ENCODE results near the gene CHD5.

The CHD5 gene

GRCh38 chr1:6104631-6105030, 75.5 kb downstream of the CHD5 start:
- H2AFZ ChIP-seq (ENCODE audit: low read depth, low read length): no peak overlapping the region
- H3K36me3 ChIP-seq (ENCODE audit: insufficient read depth, low read length): 0 out of 2 replicates have a peak, but pooled peaks cover under 1% of the 10 kb centered on the region
- peaks cover 10% of the 10 kb centered on the region; the same call in 1 of the 2 replicates for H4K20me1 ChIP-seq (ENCODE audit: insufficient read depth, low read length)
- no peak for ATAC-seq (ENCODE audit: insufficient read depth, low read depth)
- H3K4me1 ChIP-seq (ENCODE audit: insufficient read depth, low read length): no peaks in the 10 kb centered on the region
- TF ChIP-seq EZH2 (IDR thresholded peaks at IDR 0.05; ENCODE audit: borderline replicate concordance, low read depth, low read length, severe bottlenecking) (no peak), CTCF (IDR thresholded peaks at IDR 0.05; ENCODE audit: borderline replicate concordance, extremely low read depth, low read length, poor library complexity, severe bottlenecking) (no peak)
- H3K27ac ChIP-seq (ENCODE audit: low read length): no peak overlapping the region
- H3K27me3 ChIP-seq (ENCODE audit: insufficient read depth, low read length, poor library complexity): no peaks in the 10 kb centered on the region
- no peaks in the 10 kb centered on the region for H3K9me3 ChIP-seq (ENCODE audit: insufficient read depth, low read length, severe bottlenecking)
- no peak overlapping the region for H3K4me2 ChIP-seq (ENCODE audit: insufficient read depth, low read length)
- H3K4me3 ChIP-seq (ENCODE audit: low read depth in 1 of 2, low read length in 2 of 2): no peak overlapping the region
- no peak for DNase-seq
- no peaks in the 10 kb centered on the region for H3K79me2 ChIP-seq (ENCODE audit: insufficient read depth, low read length)
- no peak overlapping the region for H3K9ac ChIP-seq (ENCODE audit: low read depth, low read length)

DNA sequence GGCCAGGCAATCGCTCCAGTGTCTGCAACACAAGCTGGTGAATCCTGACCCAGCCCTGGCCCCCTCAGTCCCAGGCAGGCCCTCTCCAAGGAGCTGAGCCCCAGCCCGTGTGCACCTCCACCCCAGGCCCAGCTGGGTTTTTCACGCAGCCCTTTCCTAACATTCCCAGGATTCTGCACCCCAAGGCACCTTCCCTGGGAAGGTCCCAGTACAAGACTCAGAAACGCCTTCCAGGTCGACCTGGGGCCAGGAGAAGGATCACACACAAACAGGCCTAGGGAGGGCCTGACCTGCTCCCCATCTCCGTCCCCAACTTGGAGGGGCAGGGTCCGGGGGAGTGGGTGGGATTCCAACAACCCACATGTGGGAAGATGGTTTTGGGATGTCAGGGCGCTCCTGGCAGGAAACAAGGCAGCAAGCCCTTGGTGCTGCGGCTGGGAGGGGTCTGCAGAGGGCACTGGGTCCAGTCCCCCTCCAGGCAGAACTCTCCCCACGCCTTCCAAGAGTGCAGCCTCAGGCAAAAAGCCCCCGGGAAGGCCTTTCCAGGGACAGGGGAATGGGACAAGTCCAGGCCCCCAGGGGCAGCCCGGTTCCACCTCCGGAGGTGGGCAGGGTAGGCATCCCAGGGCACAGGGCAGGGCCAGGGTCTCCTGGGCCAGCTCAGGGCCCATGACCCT, 76.1 kb downstream of the CHD5 start:
- Histone ChIP-seq H3K9me3 (ENCODE audit: insufficient read depth, low read length, severe bottlenecking) (no peaks in the 10 kb centered on the region), H4K20me1 (ENCODE audit: insufficient read depth, low read length) (peaks cover 10% of the 10 kb centered on the region; the same call in 1 of the 2 replicates), H3K4me1 (ENCODE audit: insufficient read depth, low read length) (no peaks in the 10 kb centered on the region), H3K27me3 (ENCODE audit: insufficient read depth, low read length, poor library complexity) (no peaks in the 10 kb centered on the region), H3K9ac (ENCODE audit: low read depth, low read length) (no peak overlapping the region), H3K4me3 (ENCODE audit: low read depth in 1 of 2, low read length in 2 of 2) (no peak overlapping the region), H3K36me3 (ENCODE audit: insufficient read depth, low read length) (0 out of 2 replicates have a peak, but pooled peaks cover 4% of the 10 kb centered on the region), H3K79me2 (ENCODE audit: insufficient read depth, low read length) (no peaks in the 10 kb centered on the region), H2AFZ (ENCODE audit: low read depth, low read length) (no peak overlapping the region), H3K27ac (ENCODE audit: low read length) (no peak overlapping the region), H3K4me2 (ENCODE audit: insufficient read depth, low read length) (no peak overlapping the region)
- ATAC-seq (ENCODE audit: insufficient read depth, low read depth) (no peak), DNase-seq (no peak)
- TF ChIP-seq EZH2 (IDR thresholded peaks at IDR 0.05; ENCODE audit: borderline replicate concordance, low read depth, low read length, severe bottlenecking): no peak
- no peak for TF ChIP-seq CTCF (IDR thresholded peaks at IDR 0.05; ENCODE audit: borderline replicate concordance, extremely low read depth, low read length, poor library complexity, severe bottlenecking)

DNA sequence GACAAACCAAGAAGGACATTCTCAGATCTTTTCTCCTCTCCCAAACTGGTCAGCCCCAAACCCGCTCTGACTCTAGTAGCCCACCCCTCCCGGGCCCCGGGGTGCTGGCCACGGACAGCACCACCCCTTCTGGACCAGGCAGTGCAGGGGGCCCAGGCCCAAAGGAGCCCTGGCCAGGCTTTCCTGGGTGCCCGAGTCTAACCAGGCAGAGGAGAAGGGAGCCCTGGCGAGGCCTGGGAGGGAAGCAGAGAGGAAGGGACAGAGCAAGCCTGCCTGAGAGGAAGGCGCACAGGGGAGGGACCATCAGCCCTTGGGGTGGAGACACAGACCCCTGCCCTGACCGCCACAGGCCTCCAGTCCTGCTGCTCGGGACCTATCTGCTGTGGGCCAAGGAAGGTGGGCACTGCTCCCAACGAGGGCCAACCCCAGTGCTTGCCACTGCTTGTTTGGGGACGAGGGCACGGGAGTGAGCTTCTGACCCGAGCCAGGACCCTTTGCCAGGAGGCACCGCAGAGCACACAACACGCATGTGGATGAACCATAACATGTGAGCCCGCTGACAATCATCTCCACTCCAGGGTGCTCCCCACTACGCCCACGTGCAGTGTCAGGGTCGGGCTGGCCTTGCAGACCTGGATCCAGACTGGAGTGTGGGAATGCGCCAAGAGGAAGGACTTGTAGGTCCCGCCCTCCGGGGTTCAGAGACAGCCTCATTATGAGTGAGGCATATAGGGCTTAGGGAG, 76.8 kb downstream of the CHD5 start:
- ATAC-seq (ENCODE audit: insufficient read depth, low read depth) (no peak), DNase-seq (no peak)
- H3K9me3 ChIP-seq (ENCODE audit: insufficient read depth, low read length, severe bottlenecking): no peaks in the 10 kb centered on the region
- H4K20me1 ChIP-seq (ENCODE audit: insufficient read depth, low read length): 0 out of 2 replicates have a peak, but pooled peaks cover 5% of the 10 kb centered on the region
- no peak overlapping the region for H3K9ac ChIP-seq (ENCODE audit: low read depth, low read length)
- no peaks in the 10 kb centered on the region for H3K4me1 ChIP-seq (ENCODE audit: insufficient read depth, low read length)
- no peak overlapping the region for H2AFZ ChIP-seq (ENCODE audit: low read depth, low read length)
- H3K27ac ChIP-seq (ENCODE audit: low read length): no peak overlapping the region
- TF ChIP-seq EZH2 (IDR thresholded peaks at IDR 0.05; ENCODE audit: borderline replicate concordance, low read depth, low read length, severe bottlenecking): no peak
- no peak for TF ChIP-seq CTCF (IDR thresholded peaks at IDR 0.05; ENCODE audit: borderline replicate concordance, extremely low read depth, low read length, poor library complexity, severe bottlenecking)
- peaks cover 9% of the 10 kb centered on the region; the same call in 1 of the 2 replicates for H3K36me3 ChIP-seq (ENCODE audit: insufficient read depth, low read length)
- H3K4me2 ChIP-seq (ENCODE audit: insufficient read depth, low read length): no peak overlapping the region
- no peaks in the 10 kb centered on the region for H3K79me2 ChIP-seq (ENCODE audit: insufficient read depth, low read length)
- H3K27me3 ChIP-seq (ENCODE audit: insufficient read depth, low read length, poor library complexity): no peaks in the 10 kb centered on the region
- H3K4me3 ChIP-seq (ENCODE audit: low read depth in 1 of 2, low read length in 2 of 2): no peak overlapping the region

All from DND-41 (cell line).